22Rv1 (cell line): ENCODE results near the gene DCP1B.

ENCODE experiments used
- ZFX ChIP-seq: fragments of 450-650 bp; IDR thresholded peaks from 2 replicates; pipeline ENCODE4 v1.6.1; 2017; ENCODE audit warnings: antibody characterized with exemption, borderline replicate concordance
- TF ChIP-seq, protein P1 (sequence below): fragments of 450-650 bp; IDR thresholded peaks from 2 replicates; pipeline ENCODE4 v1.5.1; 2017; ENCODE audit warnings: mild to moderate bottlenecking

DNA sequence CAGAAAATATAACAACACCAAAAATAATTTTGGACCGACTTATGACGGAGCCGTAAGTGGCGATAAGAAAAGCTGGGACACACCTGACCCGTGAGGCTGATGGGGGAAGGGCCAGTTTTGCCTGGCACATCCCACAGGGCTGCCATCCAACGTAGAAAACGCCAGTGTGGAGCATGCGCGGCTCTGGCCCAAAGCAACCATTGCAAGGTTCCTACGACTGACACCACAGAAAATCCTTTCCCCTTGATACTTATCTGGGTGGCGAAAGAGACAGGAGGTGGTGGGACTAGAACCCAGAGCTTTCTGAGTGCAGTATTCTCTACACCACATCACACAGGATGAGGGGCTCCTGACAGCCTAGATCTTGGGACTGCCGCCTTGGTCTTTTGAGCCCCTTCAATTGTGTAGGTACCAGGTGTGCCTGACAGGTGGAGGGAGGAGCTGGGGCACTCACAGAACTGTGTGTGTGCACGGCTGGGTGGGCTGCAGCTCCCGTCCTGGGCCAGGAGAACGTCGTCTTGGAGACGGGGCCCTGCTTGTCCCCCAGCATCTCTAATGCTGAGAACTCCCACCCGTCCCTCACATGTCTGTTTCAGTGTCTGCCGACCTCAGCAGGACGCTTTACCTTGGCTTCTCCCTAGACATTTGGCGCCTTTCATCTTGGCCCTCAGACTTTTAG, 68.4 kb downstream of the DCP1B start:
- TF ChIP-seq, protein P1, sequence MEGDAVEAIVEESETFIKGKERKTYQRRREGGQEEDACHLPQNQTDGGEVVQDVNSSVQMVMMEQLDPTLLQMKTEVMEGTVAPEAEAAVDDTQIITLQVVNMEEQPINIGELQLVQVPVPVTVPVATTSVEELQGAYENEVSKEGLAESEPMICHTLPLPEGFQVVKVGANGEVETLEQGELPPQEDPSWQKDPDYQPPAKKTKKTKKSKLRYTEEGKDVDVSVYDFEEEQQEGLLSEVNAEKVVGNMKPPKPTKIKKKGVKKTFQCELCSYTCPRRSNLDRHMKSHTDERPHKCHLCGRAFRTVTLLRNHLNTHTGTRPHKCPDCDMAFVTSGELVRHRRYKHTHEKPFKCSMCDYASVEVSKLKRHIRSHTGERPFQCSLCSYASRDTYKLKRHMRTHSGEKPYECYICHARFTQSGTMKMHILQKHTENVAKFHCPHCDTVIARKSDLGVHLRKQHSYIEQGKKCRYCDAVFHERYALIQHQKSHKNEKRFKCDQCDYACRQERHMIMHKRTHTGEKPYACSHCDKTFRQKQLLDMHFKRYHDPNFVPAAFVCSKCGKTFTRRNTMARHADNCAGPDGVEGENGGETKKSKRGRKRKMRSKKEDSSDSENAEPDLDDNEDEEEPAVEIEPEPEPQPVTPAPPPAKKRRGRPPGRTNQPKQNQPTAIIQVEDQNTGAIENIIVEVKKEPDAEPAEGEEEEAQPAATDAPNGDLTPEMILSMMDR: no peak
- TF ChIP-seq ZFX: no peak
